Measurements from ENCODE around the gene SDR39U1.

SDR39U1 gene

DNA sequence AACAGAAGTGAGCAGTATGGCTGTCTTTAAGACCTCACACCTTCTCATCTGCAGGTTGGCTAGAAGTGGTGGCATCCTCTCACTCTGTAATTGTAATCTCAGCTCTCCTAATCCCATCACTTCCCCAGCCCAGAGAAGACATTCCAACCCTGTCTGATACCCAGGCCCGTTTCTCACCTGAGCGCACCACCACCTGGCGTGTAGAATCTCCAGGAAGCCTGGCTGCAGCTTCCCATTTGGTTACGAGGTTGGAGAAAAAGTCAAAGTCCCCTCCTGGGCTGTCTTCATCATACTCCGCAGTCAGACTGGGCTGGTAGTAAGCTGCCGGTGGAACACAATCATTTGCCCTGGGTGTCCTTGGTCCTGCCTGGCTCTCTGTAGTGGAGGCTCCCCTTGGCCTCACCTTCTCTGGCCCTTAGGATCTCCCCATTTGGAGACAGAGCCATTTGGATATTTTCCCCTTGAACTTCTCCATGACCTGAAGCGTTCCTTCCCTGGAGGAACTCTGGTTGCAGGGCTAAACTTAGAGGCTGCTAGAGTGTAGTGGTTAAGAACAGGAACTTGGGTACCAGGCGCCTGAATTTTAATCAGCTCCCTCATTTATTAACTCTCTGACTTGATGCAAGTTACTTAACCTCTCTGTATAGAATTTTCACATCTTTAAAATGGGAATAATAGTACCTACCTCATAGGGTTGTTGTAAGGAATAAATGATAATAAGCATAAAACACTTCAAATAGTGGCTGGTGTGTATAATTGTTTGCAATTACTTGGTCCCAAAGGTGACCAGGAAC lies 1.8 kb downstream of the SDR39U1 start:
- no peak for DNase-seq (ENCODE audit: low read depth)
- TF ChIP-seq, protein P1, sequence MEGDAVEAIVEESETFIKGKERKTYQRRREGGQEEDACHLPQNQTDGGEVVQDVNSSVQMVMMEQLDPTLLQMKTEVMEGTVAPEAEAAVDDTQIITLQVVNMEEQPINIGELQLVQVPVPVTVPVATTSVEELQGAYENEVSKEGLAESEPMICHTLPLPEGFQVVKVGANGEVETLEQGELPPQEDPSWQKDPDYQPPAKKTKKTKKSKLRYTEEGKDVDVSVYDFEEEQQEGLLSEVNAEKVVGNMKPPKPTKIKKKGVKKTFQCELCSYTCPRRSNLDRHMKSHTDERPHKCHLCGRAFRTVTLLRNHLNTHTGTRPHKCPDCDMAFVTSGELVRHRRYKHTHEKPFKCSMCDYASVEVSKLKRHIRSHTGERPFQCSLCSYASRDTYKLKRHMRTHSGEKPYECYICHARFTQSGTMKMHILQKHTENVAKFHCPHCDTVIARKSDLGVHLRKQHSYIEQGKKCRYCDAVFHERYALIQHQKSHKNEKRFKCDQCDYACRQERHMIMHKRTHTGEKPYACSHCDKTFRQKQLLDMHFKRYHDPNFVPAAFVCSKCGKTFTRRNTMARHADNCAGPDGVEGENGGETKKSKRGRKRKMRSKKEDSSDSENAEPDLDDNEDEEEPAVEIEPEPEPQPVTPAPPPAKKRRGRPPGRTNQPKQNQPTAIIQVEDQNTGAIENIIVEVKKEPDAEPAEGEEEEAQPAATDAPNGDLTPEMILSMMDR (IDR thresholded peaks at IDR 0.05; ENCODE audit: low read depth, low read length, missing control alignments): no peak
- no peak overlapping the region; the same call in 1 of the 2 replicates for H3K4me3 ChIP-seq (ENCODE audit: low read depth, low read length)

DNA sequence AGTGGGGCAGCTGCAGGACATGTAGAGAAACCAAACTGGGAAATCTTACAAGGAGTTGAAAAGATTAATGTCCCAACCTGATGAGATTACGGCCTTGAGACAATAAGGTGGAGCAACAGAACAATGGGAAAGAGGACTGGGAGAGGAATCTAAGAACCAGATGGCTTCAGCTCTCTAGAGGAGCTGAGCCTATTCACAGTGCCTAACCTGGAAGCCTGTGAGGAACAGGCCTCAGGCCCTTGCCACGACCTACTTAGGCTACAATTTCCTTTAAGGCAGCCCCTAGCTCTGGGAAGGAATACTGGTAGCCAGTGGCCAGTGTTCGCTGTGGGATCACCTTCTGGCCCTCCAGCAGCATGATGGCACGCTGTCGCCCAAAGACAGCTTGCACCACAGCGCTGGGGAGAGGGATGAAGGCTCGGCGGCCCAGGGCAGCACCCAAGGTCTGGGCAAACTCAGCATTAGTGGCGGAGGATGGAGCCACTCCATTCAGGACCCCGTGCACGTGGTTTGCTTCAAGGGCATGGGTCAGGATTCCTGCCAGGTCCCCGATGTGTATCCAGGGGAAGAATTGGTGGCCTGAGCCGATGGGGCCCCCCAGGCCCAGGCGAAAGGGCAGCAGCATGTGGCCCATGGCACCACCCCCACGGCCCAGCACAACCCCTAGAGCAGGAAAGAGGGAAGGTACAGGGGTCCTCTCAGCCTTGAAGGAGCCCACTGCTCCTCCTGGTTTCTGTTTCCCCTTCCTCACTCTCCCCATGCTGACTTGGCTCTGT lies 2.6 kb downstream of the SDR39U1 start:
- TF ChIP-seq, protein P1 (IDR thresholded peaks at IDR 0.05; ENCODE audit: low read depth, low read length, missing control alignments): no peak

DNA sequence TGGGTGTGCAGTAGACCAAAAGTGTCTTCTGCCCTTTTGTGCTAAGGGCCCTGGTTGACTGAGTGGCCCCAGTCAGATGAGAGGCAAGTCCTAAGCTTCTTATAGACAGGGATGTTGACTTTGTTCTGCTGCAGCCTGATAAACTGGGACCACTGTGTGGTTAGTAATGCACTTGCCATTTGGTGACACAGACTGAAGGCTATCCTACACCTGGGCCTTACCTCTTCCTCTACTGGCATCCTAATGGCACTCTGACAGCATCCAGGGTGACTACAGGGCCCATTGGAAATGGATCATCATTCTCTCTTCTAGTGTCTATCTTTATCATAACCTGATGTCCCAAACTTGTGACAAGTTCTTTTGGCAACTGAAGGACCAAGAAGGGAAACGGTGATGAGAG lies 3.3 kb downstream of the SDR39U1 start:
- no peak overlapping the region for H3K4me3 ChIP-seq (ENCODE audit: low read depth, low read length)
- no peak for DNase-seq (ENCODE audit: low read depth)
- TF ChIP-seq, protein P1 (IDR thresholded peaks at IDR 0.05; ENCODE audit: low read depth, low read length, missing control alignments): no peak

More for the DNA sequence above, 2.6 kb downstream of the SDR39U1 start:
- H3K4me3 ChIP-seq (ENCODE audit: low read depth, low read length): no peak overlapping the region
- no peak for DNase-seq (ENCODE audit: low read depth)

DNA sequence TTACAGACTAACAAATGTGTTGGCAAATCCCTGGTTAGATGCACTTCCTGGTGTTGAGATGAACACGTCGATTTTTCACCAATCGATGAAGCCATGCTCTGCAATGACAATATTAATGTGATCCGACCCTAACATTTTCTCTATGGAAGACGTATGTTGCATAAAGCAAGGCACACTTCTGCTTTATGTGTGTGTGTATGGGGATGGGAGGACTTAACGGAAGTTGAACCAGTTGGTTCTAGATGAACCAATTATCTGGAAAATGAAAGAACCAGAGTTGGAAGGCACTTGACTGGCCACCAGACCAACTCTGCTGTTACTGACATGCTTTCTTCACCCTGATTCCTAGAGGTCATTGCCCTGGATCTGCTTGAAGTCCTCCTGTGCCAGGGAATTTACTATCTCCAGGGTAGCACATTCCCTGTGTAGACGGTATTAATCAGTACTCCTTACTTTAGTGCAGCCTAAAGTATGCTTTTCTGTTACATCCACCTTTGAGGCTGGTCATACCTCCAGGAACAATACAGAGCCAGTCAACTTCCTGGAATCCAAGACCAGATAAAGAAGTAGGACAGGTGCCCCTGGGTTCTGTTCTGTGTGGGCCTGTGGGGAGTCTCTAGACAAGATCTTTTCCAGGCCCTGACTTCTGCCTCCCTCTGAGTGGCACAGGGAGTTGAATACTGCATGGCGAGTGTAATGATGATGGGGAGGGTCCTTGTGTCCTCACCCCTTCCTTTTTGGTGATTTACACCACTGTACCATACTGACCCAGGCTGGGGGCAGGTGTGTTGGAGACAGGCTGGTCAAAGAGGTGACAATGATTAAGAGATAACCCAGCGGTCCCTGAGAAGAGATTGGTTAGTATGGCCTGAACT lies 4.1 kb downstream of the SDR39U1 start:
- TF ChIP-seq, protein P1 (IDR thresholded peaks at IDR 0.05; ENCODE audit: low read depth, low read length, missing control alignments): no peak
- DNase-seq (ENCODE audit: low read depth): no peak
- no peak overlapping the region for H3K4me3 ChIP-seq (ENCODE audit: low read depth, low read length)

DNA sequence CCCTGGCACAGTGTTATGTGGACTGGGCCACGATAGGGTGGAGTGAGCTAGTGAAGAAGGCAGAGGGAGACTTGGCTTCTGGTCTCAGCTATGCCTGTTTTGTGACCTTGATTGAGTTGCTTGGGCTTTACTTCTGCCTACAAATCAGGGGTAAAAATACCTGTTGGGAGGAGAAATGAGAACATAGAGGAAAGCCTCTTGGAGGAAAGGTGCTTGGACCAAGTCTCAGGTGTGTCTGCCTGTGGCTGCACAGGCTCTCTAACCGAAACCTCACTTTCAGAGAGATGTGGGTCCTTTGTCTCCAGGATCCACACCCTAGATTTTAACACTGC lies 4.9 kb downstream of the SDR39U1 start:
- no peak for DNase-seq (ENCODE audit: low read depth)
- H3K4me3 ChIP-seq (ENCODE audit: low read depth, low read length): no peak overlapping the region
- TF ChIP-seq, protein P1 (IDR thresholded peaks at IDR 0.05; ENCODE audit: low read depth, low read length, missing control alignments): no peak

DNA sequence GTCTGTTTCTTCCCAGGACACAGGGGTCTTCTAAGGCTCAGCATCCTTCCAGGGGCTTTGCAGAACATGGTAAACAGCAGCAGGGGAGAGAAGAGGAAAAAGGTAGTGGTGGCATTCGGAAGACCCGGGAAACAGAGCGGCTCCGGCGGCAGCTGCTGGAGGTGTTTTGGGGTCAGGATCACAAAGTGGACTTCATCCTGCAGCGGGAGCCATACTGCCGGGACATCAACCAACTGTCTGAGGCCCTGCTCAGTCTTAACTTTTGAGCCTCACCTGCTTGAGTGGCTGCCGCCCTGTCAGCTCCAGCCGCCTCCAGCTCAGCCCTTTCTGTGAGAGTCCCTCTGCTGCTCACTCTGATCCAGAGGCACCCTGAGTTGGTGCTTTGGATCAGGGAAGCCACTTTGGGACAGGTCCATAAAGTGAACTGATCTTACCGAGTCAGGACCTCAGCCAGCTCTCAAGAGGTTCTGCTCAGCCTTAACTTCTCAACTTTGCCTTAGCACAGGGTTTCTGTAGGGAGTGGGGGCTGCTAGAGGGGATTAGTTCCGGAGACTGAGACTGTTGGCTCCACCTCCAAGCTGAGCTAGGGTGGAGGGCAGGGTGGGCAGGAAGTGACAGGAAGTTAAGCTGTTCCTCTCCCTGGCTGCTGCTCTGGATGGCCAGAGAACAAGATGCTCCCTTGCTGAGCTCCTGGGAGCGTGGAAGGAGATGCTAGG lies 5.4 kb downstream of the SDR39U1 start:
- no peak for DNase-seq (ENCODE audit: low read depth)
- TF ChIP-seq, protein P1 (IDR thresholded peaks at IDR 0.05; ENCODE audit: low read depth, low read length, missing control alignments): no peak
- H3K4me3 ChIP-seq (ENCODE audit: low read depth, low read length): no peak overlapping the region

Data from GM12864 (cell line).